HepG2 (cell line): ENCODE results near the gene IGFL2.

Experiments used
- ELF1 ChIP-seq: sonication (generic); formaldehyde crosslinking; IDR thresholded peaks from 2 replicates; pipeline ENCODE4 v1.4.0; 2020; ENCODE audit warnings: missing genetic modification reagents
- GATAD1 ChIP-seq: IDR thresholded peaks from 2 replicates; pipeline ENCODE4 v1.6.1; 2016; ENCODE audit warnings: missing genetic modification reagents, missing compliant biosample characterization
- MTA1 ChIP-seq: sonication (generic); formaldehyde crosslinking; IDR thresholded peaks from 2 replicates; pipeline ENCODE4 v1.4.0; 2020; ENCODE audit warnings: missing genetic modification reagents, mild to moderate bottlenecking, borderline replicate concordance
- NFATC3 ChIP-seq: sonication (generic); formaldehyde crosslinking; IDR thresholded peaks from 2 replicates; pipeline ENCODE4 v1.5.1; 2020; ENCODE audit warnings: mild to moderate bottlenecking, missing genetic modification reagents
- TF ChIP-seq, protein P1 (sequence below): sonication (generic); formaldehyde crosslinking; IDR thresholded peaks from 2 replicates; pipeline ENCODE4 v1.4.0; 2020; ENCODE audit warnings: mild to moderate bottlenecking, missing genetic modification reagents, borderline replicate concordance
- TF ChIP-seq, protein P2 (sequence below): sonication (generic); formaldehyde crosslinking; IDR thresholded peaks from 2 replicates; pipeline ENCODE4 v1.5.0; 2020; ENCODE audit warnings: mild to moderate bottlenecking, missing genetic modification reagents, moderate library complexity
- TF ChIP-seq, protein P3 (sequence below): IDR thresholded peaks from 2 replicates; pipeline ENCODE4 v1.6.1; 2018; ENCODE audit warnings: missing genetic modification reagents

DNA sequence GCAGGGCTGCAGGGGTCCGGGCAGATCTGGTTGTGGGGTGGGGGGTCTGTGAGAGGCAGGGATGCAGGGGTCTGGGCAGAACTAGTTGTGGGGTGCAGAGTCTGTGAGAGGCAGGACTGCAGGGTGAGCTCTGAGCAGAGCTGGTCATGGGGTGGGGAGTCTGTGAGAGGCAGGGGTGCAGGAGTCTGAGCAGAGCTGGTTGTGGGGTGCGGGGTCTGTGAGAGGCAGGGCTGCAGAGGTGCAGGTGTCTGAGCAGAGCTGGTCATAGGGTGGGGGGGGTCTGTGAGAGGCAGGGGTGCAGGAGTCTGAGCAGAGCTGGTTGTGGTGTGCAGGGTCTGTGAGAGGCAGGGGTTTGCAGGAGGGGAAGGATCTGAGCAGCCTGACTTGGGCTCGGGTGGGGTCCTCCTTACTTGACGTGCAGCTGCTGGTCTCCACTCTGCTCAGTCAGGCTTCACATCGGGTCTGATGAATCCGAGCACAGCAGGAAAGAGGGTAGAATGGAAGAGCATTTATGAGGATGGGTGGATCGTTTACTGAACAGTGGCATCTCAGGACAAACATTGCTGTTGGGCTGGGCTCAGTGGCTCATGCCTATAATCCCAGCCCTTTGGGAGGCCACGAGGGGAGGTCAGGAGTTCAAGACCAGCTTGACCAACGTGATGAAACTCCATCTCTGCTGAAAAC lies 31.2 kb downstream of the IGFL2 start:
- no peak for TF ChIP-seq GATAD1
- no peak for TF ChIP-seq NFATC3
- TF ChIP-seq, protein P1, sequence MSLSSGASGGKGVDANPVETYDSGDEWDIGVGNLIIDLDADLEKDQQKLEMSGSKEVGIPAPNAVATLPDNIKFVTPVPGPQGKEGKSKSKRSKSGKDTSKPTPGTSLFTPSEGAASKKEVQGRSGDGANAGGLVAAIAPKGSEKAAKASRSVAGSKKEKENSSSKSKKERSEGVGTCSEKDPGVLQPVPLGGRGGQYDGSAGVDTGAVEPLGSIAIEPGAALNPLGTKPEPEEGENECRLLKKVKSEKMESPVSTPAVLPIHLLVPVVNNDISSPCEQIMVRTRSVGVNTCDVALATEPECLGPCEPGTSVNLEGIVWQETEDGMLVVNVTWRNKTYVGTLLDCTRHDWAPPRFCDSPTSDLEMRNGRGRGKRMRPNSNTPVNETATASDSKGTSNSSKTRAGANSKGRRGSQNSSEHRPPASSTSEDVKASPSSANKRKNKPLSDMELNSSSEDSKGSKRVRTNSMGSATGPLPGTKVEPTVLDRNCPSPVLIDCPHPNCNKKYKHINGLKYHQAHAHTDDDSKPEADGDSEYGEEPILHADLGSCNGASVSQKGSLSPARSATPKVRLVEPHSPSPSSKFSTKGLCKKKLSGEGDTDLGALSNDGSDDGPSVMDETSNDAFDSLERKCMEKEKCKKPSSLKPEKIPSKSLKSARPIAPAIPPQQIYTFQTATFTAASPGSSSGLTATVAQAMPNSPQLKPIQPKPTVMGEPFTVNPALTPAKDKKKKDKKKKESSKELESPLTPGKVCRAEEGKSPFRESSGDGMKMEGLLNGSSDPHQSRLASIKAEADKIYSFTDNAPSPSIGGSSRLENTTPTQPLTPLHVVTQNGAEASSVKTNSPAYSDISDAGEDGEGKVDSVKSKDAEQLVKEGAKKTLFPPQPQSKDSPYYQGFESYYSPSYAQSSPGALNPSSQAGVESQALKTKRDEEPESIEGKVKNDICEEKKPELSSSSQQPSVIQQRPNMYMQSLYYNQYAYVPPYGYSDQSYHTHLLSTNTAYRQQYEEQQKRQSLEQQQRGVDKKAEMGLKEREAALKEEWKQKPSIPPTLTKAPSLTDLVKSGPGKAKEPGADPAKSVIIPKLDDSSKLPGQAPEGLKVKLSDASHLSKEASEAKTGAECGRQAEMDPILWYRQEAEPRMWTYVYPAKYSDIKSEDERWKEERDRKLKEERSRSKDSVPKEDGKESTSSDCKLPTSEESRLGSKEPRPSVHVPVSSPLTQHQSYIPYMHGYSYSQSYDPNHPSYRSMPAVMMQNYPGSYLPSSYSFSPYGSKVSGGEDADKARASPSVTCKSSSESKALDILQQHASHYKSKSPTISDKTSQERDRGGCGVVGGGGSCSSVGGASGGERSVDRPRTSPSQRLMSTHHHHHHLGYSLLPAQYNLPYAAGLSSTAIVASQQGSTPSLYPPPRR (CRISPR knock-in tag) = no peak
- TF ChIP-seq, protein P2, sequence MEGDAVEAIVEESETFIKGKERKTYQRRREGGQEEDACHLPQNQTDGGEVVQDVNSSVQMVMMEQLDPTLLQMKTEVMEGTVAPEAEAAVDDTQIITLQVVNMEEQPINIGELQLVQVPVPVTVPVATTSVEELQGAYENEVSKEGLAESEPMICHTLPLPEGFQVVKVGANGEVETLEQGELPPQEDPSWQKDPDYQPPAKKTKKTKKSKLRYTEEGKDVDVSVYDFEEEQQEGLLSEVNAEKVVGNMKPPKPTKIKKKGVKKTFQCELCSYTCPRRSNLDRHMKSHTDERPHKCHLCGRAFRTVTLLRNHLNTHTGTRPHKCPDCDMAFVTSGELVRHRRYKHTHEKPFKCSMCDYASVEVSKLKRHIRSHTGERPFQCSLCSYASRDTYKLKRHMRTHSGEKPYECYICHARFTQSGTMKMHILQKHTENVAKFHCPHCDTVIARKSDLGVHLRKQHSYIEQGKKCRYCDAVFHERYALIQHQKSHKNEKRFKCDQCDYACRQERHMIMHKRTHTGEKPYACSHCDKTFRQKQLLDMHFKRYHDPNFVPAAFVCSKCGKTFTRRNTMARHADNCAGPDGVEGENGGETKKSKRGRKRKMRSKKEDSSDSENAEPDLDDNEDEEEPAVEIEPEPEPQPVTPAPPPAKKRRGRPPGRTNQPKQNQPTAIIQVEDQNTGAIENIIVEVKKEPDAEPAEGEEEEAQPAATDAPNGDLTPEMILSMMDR (CRISPR knock-in tag) = no peak
- no peak for TF ChIP-seq ELF1 (CRISPR knock-in tag)
- no peak for TF ChIP-seq MTA1 (CRISPR knock-in tag)
- TF ChIP-seq, protein P3, sequence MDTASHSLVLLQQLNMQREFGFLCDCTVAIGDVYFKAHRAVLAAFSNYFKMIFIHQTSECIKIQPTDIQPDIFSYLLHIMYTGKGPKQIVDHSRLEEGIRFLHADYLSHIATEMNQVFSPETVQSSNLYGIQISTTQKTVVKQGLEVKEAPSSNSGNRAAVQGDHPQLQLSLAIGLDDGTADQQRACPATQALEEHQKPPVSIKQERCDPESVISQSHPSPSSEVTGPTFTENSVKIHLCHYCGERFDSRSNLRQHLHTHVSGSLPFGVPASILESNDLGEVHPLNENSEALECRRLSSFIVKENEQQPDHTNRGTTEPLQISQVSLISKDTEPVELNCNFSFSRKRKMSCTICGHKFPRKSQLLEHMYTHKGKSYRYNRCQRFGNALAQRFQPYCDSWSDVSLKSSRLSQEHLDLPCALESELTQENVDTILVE = no peak
